Neural cell (in vitro differentiated cells): Measurements from ENCODE around the gene GCNT4. TPM values are rescaled to one million over a fixed set of nuclear protein-coding genes. Genes with fewer than 3 reads are reported as not detected.

Source experiments
- H2AFZ ChIP-seq: fragments of 200-600, 300-800 bp; sonication (generic), shearing (Covaris generic); 2 replicates; pipeline ENCODE4 v1.6.0; 2014; ENCODE audit warnings: low read depth, mild to moderate bottlenecking, antibody characterized with exemption, low read length, moderate library complexity
- H3F3A ChIP-seq: fragments of 200-600 bp; shearing (Covaris generic); 2 replicates; pipeline ENCODE4 v1.6.1; 2016; ENCODE audit warnings: mild to moderate bottlenecking, moderate library complexity, mixed read lengths, antibody characterized with exemption, low read length; ENCODE audit not compliant: insufficient read depth, poor library complexity, severe bottlenecking
- H3K27ac ChIP-seq: fragments of 200-600, 300-800 bp; sonication (generic), shearing (Covaris generic); 2 replicates; pipeline ENCODE4 v1.5.1; 2014; ENCODE audit warnings: mild to moderate bottlenecking, low read length, moderate library complexity
- H3K27me3 ChIP-seq: fragments of 300-800, 200-600 bp; sonication (generic), shearing (Covaris generic); 2 replicates; pipeline ENCODE4 v1.6.0; 2014; ENCODE audit warnings: mild to moderate bottlenecking, low read depth, low read length, moderate library complexity; ENCODE audit not compliant: insufficient read depth
- H3K36me3 ChIP-seq: fragments of 300-800, 200-600 bp; sonication (generic), shearing (Covaris generic); 2 replicates; pipeline ENCODE4 v1.5.1; 2014; ENCODE audit warnings: mild to moderate bottlenecking, antibody characterized with exemption, low read length, moderate library complexity; ENCODE audit not compliant: insufficient read depth
- H3K4me2 ChIP-seq: fragments of 300-800, 200-600 bp; sonication (generic), shearing (Covaris generic); 2 replicates; pipeline ENCODE4 v1.6.0; 2014; ENCODE audit warnings: mild to moderate bottlenecking, low read length
- H3K4me3 ChIP-seq: fragments of 300-800, 200-600 bp; sonication (generic), shearing (Covaris generic); 2 replicates; pipeline ENCODE4 v1.5.1; 2014; ENCODE audit warnings: mild to moderate bottlenecking, low read length, moderate library complexity
- H3K79me2 ChIP-seq: fragments of 200-600 bp; shearing (Covaris generic); replicated peaks from 2 replicates; pipeline ENCODE4 v1.6.0; 2014; ENCODE audit warnings: mild to moderate bottlenecking, low read length, moderate library complexity; ENCODE audit not compliant: insufficient read depth
- H3K9ac ChIP-seq: fragments of 300-800, 200-600 bp; sonication (generic), shearing (Covaris generic); 2 replicates; pipeline ENCODE4 v1.6.1; 2016; ENCODE audit warnings: mild to moderate bottlenecking, low read length, mixed read lengths
- H3K9me2 ChIP-seq: fragments of 200-600 bp; shearing (Covaris generic); 2 replicates; pipeline ENCODE4 v1.6.1; 2016; ENCODE audit warnings: mild to moderate bottlenecking, low read length, mixed read lengths; ENCODE audit not compliant: insufficient read depth
- H3K9me3 ChIP-seq: fragments of 200-600, 300-800 bp; sonication (generic), shearing (Covaris generic); 2 replicates; pipeline ENCODE4 v1.6.1; 2016; ENCODE audit warnings: mild to moderate bottlenecking, mixed run types, low read length, moderate library complexity, mixed read lengths
- H4K20me1 ChIP-seq: fragments of 200-600 bp; shearing (Covaris generic); 2 replicates; pipeline ENCODE4 v1.6.1; 2016; ENCODE audit warnings: mild to moderate bottlenecking, mixed run types; ENCODE audit not compliant: insufficient read depth
- EP300 ChIP-seq: fragments of 450-650 bp; conservative IDR thresholded peaks from 2 replicates; pipeline ENCODE4 v1.6.1; 2014; ENCODE audit warnings: antibody characterized with exemption, mild to moderate bottlenecking, moderate library complexity; ENCODE audit not compliant: poor library complexity, severe bottlenecking
- EZH2 ChIP-seq: fragments of 200-600, 300-800 bp; shearing (Covaris generic), sonication (generic); IDR thresholded peaks from 2 replicates; pipeline ENCODE4 v1.6.1; 2014; ENCODE audit warnings: antibody characterized with exemption, low read length, borderline replicate concordance, mild to moderate bottlenecking; ENCODE audit not compliant: insufficient read depth, poor library complexity, severe bottlenecking
- MXI1 ChIP-seq: fragments of 450-650 bp; conservative IDR thresholded peaks from 2 replicates; pipeline ENCODE4 v1.6.1; 2014; ENCODE audit warnings: antibody characterized with exemption, mild to moderate bottlenecking; ENCODE audit not compliant: poor library complexity, severe bottlenecking
- POLR2AphosphoS5 ChIP-seq: IDR thresholded peaks from 2 replicates; pipeline ENCODE4 v1.6.1; 2012
- RAD21 ChIP-seq: fragments of 450-650 bp; conservative IDR thresholded peaks from 2 replicates; pipeline ENCODE4 v1.6.1; 2014; ENCODE audit warnings: antibody characterized with exemption, mild to moderate bottlenecking, moderate library complexity
- REST ChIP-seq: IDR thresholded peaks from 2 replicates; pipeline ENCODE4 v1.6.1; 2012; ENCODE audit warnings: borderline replicate concordance
- SMC3 ChIP-seq: fragments of 450-650 bp; conservative IDR thresholded peaks from 2 replicates; pipeline ENCODE4 v1.6.1; 2014; ENCODE audit warnings: antibody characterized with exemption, mild to moderate bottlenecking, moderate library complexity; ENCODE audit not compliant: poor library complexity
- TAF1 ChIP-seq: IDR thresholded peaks from 2 replicates; pipeline ENCODE4 v1.6.1; 2012; ENCODE audit warnings: low read depth
- polyA plus RNA-seq: library from polyadenylated mRNA; depleted of rRNA; stranded (reverse); fragments of >200 nt; gene quantifications from 2 replicates; pipeline ENCODE4 v1.2.3, GENCODE V29; 2014
- TF ChIP-seq, protein P1 (sequence below): fragments of 450-650 bp; IDR thresholded peaks from 2 replicates; pipeline ENCODE4 v1.5.1; 2014; ENCODE audit warnings: antibody characterized with exemption, mild to moderate bottlenecking, moderate library complexity; ENCODE audit not compliant: poor library complexity, severe bottlenecking

The GCNT4 gene
- polyA plus RNA-seq, 1 donor from 2014 or later, result not detected

DNA sequence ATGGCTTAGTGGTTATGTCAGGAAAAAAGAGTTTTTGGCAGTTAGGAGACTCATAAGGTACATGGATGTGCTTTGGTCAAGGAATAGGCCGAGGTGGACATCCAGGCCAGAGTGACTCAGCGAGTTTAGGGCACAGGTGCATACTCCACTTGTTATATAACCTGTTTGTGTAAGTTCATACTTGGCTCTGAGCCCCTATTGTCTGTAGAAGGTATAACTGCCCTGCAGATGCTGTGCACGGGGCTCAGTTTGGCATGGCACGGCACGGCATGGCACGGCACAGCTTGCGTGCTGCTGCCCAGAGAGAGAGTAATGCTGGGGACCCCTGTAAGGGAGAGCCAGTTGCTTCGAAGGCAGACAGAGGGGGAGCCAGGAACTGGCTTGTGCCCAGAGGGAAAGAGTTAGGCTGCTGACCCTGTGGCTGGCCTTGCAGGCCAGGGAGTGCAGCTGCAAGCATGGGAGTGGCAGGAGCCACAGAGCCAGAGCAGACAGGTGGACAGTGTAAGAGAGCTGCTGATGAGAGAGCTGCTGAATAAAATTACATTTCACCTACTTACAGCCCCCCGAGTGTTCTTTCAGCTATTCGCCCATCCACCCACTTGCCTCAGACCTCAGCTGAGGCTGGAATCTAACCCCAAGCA lies 32.2 kb downstream of the GCNT4 start:
- Histone ChIP-seq H3K27ac (no peak overlapping the region), H3K27me3 (no peaks in the 10 kb centered on the region), H3K4me2 (no peak overlapping the region), H3K79me2 (no peaks in the 10 kb centered on the region), H4K20me1 (no peaks in the 10 kb centered on the region), H3K9me3 (no peaks in the 10 kb centered on the region), H3K4me3 (no peak overlapping the region), H3K9ac (no peak overlapping the region), H3K9me2 (no peaks in the 10 kb centered on the region), H3K36me3 (no peaks in the 10 kb centered on the region), H2AFZ (no peak overlapping the region), H3F3A (no peaks in the 10 kb centered on the region)
- TF ChIP-seq, protein P1, sequence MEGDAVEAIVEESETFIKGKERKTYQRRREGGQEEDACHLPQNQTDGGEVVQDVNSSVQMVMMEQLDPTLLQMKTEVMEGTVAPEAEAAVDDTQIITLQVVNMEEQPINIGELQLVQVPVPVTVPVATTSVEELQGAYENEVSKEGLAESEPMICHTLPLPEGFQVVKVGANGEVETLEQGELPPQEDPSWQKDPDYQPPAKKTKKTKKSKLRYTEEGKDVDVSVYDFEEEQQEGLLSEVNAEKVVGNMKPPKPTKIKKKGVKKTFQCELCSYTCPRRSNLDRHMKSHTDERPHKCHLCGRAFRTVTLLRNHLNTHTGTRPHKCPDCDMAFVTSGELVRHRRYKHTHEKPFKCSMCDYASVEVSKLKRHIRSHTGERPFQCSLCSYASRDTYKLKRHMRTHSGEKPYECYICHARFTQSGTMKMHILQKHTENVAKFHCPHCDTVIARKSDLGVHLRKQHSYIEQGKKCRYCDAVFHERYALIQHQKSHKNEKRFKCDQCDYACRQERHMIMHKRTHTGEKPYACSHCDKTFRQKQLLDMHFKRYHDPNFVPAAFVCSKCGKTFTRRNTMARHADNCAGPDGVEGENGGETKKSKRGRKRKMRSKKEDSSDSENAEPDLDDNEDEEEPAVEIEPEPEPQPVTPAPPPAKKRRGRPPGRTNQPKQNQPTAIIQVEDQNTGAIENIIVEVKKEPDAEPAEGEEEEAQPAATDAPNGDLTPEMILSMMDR, result no peak
- TF ChIP-seq EP300 (no peak), TAF1 (no peak), REST (no peak), MXI1 (no peak), RAD21 (no peak), POLR2AphosphoS5 (no peak), EZH2 (no peak), SMC3 (no peak)

DNA sequence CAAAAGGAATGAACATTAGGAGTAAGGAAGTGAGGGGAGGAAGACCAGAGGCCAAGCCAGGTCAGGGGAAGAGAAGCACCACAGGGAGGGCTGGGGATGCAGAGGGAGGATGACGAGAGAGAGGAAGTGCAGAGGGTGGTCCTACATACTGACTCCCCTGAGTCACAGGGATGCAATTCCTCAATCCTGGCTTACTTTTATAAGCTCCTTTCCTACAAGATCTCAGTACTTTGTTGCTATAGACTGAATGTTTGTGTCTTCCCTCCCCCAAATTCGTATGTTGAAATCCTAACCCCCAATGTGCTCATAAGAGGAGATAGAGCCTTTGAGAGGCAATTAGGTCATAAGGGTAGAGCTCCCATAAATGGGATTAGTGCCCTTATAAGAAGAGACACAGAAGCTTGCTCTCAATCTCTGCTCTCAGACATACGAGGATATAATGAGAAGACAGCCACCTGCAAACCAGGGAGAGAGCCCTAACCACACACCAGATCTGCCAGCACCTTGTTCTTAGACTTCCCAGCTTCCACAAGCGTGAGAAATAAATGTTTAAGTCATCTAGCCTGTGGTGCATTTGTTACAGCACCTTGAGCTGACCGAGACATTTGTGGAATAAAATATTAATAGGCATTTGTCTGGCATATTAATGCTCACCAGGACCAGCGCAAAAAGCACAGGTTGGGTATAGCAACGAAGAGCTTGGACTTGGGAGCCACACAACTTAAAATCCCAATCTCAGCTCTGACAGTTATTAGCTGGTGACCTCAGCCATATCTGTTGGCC lies 33.4 kb downstream of the GCNT4 start:
- H3K36me3 ChIP-seq, result no peaks in the 10 kb centered on the region
- no peak overlapping the region for H3K27ac ChIP-seq
- TF ChIP-seq EP300 (no peak), REST (no peak), SMC3 (no peak), RAD21 (no peak), TAF1 (no peak), MXI1 (no peak), POLR2AphosphoS5 (no peak), EZH2 (no peak)
- TF ChIP-seq, protein P1, result no peak
- no peak overlapping the region for H3K4me2 ChIP-seq
- H3K9me2 ChIP-seq, result no peaks in the 10 kb centered on the region
- no peak overlapping the region for H3K9ac ChIP-seq
- H3K27me3 ChIP-seq, result no peaks in the 10 kb centered on the region
- no peaks in the 10 kb centered on the region for H3F3A ChIP-seq
- H2AFZ ChIP-seq, result no peak overlapping the region
- no peaks in the 10 kb centered on the region for H3K9me3 ChIP-seq
- H3K4me3 ChIP-seq, result no peak overlapping the region
- H4K20me1 ChIP-seq, result no peaks in the 10 kb centered on the region
- no peaks in the 10 kb centered on the region for H3K79me2 ChIP-seq
